Measurements from ENCODE around the gene CEP85. TPM values are rescaled to one million over a fixed set of nuclear protein-coding genes. Genes with fewer than 3 reads are reported as not detected.

The CEP85 gene
- total RNA-seq, 3 donors from 2014 or later, result 10.7 to 15.9 (median 15.6) TPM

DNA sequence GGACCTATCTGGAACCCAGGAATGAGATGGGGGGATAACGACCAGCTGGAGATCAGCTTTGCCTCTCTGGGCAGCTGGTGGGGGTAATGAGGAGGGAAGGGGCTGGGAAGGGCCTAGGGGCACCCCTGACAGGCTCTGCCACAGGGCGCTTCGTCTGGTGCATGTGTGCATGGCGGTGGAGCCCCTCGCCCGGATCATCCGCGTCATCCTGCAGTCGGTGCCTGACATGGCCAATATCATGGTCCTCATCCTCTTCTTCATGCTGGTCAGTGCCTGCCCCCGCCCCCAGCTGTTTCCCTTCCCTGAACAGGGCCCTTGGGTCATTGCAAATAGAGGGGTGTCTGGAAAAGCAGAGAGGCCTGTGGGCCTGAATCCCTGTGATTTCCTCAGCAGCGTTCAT lies 36.2 kb upstream of the CEP85 start:
- no peak overlapping the region for H3K4me3 ChIP-seq
- H3K9me3 ChIP-seq, result no peaks in the 10 kb centered on the region
- intact Hi-C loops (cut with DNase I, micrococcal nuclease), result no loop called here
- H3K4me1 ChIP-seq (ENCODE audit: low read depth), result no peaks in the 10 kb centered on the region
- ATAC-seq (no peak), DNase-seq (no peak)
- TF ChIP-seq, protein P1, sequence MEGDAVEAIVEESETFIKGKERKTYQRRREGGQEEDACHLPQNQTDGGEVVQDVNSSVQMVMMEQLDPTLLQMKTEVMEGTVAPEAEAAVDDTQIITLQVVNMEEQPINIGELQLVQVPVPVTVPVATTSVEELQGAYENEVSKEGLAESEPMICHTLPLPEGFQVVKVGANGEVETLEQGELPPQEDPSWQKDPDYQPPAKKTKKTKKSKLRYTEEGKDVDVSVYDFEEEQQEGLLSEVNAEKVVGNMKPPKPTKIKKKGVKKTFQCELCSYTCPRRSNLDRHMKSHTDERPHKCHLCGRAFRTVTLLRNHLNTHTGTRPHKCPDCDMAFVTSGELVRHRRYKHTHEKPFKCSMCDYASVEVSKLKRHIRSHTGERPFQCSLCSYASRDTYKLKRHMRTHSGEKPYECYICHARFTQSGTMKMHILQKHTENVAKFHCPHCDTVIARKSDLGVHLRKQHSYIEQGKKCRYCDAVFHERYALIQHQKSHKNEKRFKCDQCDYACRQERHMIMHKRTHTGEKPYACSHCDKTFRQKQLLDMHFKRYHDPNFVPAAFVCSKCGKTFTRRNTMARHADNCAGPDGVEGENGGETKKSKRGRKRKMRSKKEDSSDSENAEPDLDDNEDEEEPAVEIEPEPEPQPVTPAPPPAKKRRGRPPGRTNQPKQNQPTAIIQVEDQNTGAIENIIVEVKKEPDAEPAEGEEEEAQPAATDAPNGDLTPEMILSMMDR (IDR thresholded peaks at IDR 0.05), result no peak
- no peaks in the 10 kb centered on the region for H3K36me3 ChIP-seq (ENCODE audit: low read depth)

- Histone ChIP-seq H3K4me1 (ENCODE audit: low read depth) (no peaks in the 10 kb centered on the region), H3K36me3 (ENCODE audit: low read depth) (no peaks in the 10 kb centered on the region), H3K4me3 (no peak overlapping the region), H3K9me3 (no peaks in the 10 kb centered on the region)
- TF ChIP-seq, protein P1 (IDR thresholded peaks at IDR 0.05), result no peak
- intact Hi-C loops (cut with DNase I, micrococcal nuclease), result no loop called here
- no peak for DNase-seq
- no peak for ATAC-seq
Observed at GRCh38 chr1:26200413-26200812, 33.6 kb upstream of the CEP85 start.

GRCh38 chr1:26203642-26204318 lies 30.2 kb upstream of the CEP85 start:
- no peak overlapping the region for H3K4me3 ChIP-seq
- H3K9me3 ChIP-seq, result no peaks in the 10 kb centered on the region
- no peaks in the 10 kb centered on the region for H3K4me1 ChIP-seq (ENCODE audit: low read depth)
- no peak for DNase-seq
- ATAC-seq, result no peak
- H3K36me3 ChIP-seq (ENCODE audit: low read depth), result no peaks in the 10 kb centered on the region
- TF ChIP-seq, protein P1 (IDR thresholded peaks at IDR 0.05), result no peak
- intact Hi-C loops (cut with DNase I, micrococcal nuclease), result no loop called here

DNA sequence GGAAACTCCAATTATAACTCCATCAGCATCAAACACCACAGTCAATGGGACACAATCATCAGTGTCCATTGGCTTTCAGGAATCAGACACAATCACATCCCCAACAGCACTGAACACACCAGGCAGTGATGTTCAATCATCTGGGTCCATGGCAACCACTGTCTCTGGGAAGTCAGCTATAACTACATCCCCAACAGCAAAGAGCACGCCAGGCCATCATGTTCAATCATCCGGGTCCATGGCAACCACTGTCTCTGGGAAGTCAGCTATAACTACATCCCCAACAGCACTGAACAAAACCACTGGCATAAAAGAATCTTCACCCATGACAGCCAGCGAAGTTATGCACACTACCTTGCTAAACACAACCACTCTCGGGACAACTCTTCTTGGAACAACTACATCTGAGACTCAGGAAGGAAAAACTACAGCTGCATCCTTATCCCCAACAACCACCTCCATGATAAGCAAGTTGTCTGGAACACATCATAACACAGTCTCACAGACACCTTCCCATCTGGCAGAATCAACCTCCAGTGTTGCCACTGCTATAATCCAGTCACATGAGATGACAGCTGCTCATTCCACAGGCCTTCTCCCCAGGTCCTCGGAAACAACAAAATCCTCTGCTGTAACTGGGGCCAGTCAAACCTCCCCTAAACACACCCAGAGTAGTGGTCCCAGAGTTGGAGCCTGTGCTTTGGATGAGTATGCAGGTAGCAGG lies 23.7 kb upstream of the CEP85 start:
- no peak for ATAC-seq
- H3K36me3 ChIP-seq (ENCODE audit: low read depth), result no peaks in the 10 kb centered on the region
- intact Hi-C loops (cut with DNase I, micrococcal nuclease), result no loop called here
- H3K4me1 ChIP-seq (ENCODE audit: low read depth), result no peaks in the 10 kb centered on the region
- TF ChIP-seq, protein P1 (IDR thresholded peaks at IDR 0.05), result no peak
- DNase-seq, result no peak
- no peaks in the 10 kb centered on the region for H3K9me3 ChIP-seq
- H3K4me3 ChIP-seq, result no peak overlapping the region

- no peak overlapping the region for H3K4me3 ChIP-seq
- no peak for ATAC-seq
- H3K36me3 ChIP-seq (ENCODE audit: low read depth), result no peaks in the 10 kb centered on the region
- TF ChIP-seq, protein P1 (IDR thresholded peaks at IDR 0.05), result no peak
- DNase-seq, result no peak
- no peaks in the 10 kb centered on the region for H3K9me3 ChIP-seq
- intact Hi-C loops (cut with DNase I, micrococcal nuclease), result no loop called here
- no peaks in the 10 kb centered on the region for H3K4me1 ChIP-seq (ENCODE audit: low read depth)
Observed at GRCh38 chr1:26212726-26213125, 21.3 kb upstream of the CEP85 start.

Measured in mucosa of descending colon (tissue), 3 donors.